Measurements from ENCODE around the gene KCNIP3. TPM values are rescaled to one million over a fixed set of nuclear protein-coding genes. Genes with fewer than 3 reads are reported as not detected.

The KCNIP3 gene
- total RNA-seq, 1 donor from 2014 or later, result 0.68 TPM

DNA sequence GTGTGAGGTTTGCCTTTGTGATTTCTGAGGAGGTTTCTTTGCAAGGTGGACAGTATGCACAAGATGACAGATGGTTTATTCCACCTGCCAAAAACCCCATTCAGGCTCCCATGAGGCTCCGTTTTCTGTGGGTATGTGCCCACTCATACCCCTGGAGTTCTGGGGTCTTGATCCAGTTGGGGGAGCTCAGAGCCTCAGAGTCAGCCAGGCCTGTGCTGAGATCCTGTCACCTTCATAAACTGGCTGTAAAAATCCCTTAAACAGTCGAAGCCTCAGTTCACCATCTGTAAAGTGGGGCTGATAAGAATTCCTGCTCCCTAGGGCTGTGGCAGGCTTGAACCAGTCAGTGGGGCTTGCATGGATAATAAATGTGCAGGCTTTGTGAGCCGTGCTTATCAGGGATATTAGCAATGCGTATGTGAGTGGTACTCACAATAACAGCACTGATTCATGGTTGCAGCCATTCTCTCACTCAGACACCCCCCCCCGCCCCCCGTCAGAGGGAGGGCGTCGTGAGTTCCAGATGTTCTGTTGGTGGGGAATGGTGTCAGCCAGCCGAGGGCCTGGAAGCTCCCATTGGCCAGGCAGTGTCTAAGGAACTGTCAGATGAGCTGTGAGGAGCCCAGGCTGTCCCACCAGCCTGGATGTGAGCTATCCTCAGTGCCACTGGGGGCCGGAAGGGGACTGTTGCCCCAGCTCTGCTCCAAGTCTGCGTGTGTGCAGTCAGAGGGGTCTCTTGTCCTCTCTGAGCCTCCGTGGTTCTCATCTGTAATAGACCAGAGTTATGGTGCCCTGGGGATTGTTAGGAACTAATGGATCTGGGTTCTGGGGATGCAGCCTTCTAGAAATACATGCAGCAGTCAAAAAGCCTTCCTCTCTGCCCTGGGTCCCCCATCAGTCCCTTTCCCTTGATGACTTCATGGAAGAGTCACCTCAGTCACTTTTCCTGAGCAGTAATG lies 51.7 kb downstream of the KCNIP3 start:
- Histone ChIP-seq H3K9me3 (ENCODE audit: insufficient read depth, low read depth, low read length) (no peaks in the 10 kb centered on the region), H3K36me3 (ENCODE audit: insufficient read depth, low read length) (no peaks in the 10 kb centered on the region), H3K79me2 (ENCODE audit: insufficient read depth, low read length) (no peaks in the 10 kb centered on the region), H3K4me3 (ENCODE audit: insufficient read depth, low read depth, low read length) (no peak overlapping the region), H2AFZ (ENCODE audit: low read depth, low read length) (no peak overlapping the region), H3K27me3 (ENCODE audit: insufficient read depth, low read length) (no peaks in the 10 kb centered on the region), H4K20me1 (ENCODE audit: insufficient read depth, low read length) (no peaks in the 10 kb centered on the region), H3K9ac (ENCODE audit: low read length) (no peak overlapping the region), H3K27ac (ENCODE audit: low read depth, low read length) (no peak overlapping the region), H3K4me2 (ENCODE audit: low read length) (no peak overlapping the region), H3K4me1 (ENCODE audit: insufficient read depth, low read length) (peaks cover 10% of the 10 kb centered on the region)
- FAIRE-seq (no peak), DNase-seq (ENCODE audit: low read depth) (peak; percentile 7)
- Mint-ChIP-seq H3K4me3 (ENCODE audit: unreplicated experiment) (no peak overlapping the region), H3K4me1 (ENCODE audit: low read depth, unreplicated experiment) (no peaks in the 10 kb centered on the region), H3K27me3 (ENCODE audit: low read depth, unreplicated experiment) (peaks cover 65% of the 10 kb centered on the region), H3K9me3 (ENCODE audit: unreplicated experiment) (no peaks in the 10 kb centered on the region), H3K36me3 (ENCODE audit: low read depth, unreplicated experiment) (no peaks in the 10 kb centered on the region), H3K27ac (ENCODE audit: unreplicated experiment) (no peak overlapping the region)
- TF ChIP-seq EZH2 (IDR thresholded peaks at IDR 0.05; ENCODE audit: insufficient read depth, low read length), result no peak
- TF ChIP-seq, protein P1, sequence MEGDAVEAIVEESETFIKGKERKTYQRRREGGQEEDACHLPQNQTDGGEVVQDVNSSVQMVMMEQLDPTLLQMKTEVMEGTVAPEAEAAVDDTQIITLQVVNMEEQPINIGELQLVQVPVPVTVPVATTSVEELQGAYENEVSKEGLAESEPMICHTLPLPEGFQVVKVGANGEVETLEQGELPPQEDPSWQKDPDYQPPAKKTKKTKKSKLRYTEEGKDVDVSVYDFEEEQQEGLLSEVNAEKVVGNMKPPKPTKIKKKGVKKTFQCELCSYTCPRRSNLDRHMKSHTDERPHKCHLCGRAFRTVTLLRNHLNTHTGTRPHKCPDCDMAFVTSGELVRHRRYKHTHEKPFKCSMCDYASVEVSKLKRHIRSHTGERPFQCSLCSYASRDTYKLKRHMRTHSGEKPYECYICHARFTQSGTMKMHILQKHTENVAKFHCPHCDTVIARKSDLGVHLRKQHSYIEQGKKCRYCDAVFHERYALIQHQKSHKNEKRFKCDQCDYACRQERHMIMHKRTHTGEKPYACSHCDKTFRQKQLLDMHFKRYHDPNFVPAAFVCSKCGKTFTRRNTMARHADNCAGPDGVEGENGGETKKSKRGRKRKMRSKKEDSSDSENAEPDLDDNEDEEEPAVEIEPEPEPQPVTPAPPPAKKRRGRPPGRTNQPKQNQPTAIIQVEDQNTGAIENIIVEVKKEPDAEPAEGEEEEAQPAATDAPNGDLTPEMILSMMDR (IDR thresholded peaks at IDR 0.05; ENCODE audit: insufficient read depth, low read depth, low read length), result no peak

DNA sequence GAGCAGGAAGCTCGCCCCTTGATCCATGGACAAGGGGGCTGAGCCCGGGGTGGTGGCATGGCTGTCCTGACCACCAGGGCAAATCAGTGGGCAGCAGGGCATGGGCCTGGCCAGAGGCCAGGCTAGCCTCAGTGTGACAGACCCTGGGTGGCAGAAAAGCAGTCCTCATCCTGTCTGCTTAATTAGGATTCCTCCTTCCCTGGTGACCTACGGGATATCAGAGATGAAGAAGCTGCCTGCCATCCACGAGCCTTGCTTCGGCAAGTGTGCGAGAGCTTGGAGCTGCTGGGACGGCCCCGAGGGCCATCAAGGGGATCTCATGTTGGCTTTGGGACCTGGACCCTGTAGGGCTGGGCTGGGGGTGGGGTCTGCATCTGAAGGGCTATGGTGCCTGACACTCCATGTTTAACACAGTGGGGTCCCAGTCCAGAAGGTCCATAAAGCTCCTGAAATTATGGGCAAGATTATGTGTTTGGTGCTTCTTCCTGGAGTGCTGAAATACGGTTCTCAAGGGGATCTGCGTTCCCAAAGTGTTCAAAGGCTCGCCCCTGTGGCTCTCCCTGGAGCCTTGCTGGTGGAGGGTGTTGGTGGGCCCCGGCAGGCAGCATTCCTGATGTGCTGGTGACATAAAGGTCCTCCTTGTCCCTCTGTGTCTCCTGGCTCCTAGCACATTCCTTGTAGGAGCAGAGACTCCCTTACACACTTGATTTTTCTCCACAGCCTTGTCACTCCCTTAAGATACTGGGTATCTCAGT lies 52.6 kb downstream of the KCNIP3 start:
- Histone ChIP-seq H3K27ac (ENCODE audit: low read depth, low read length) (no peak overlapping the region), H3K9ac (ENCODE audit: low read length) (no peak overlapping the region), H3K4me1 (ENCODE audit: insufficient read depth, low read length) (peaks cover 10% of the 10 kb centered on the region), H3K36me3 (ENCODE audit: insufficient read depth, low read length) (no peaks in the 10 kb centered on the region), H3K27me3 (ENCODE audit: insufficient read depth, low read length) (no peaks in the 10 kb centered on the region), H2AFZ (ENCODE audit: low read depth, low read length) (no peak overlapping the region), H3K79me2 (ENCODE audit: insufficient read depth, low read length) (no peaks in the 10 kb centered on the region), H3K4me2 (ENCODE audit: low read length) (no peak overlapping the region), H3K4me3 (ENCODE audit: insufficient read depth, low read depth, low read length) (no peak overlapping the region), H3K9me3 (ENCODE audit: insufficient read depth, low read depth, low read length) (no peaks in the 10 kb centered on the region), H4K20me1 (ENCODE audit: insufficient read depth, low read length) (no peaks in the 10 kb centered on the region)
- Mint-ChIP-seq H3K27me3 (ENCODE audit: low read depth, unreplicated experiment) (peaks cover 66% of the 10 kb centered on the region), H3K4me1 (ENCODE audit: low read depth, unreplicated experiment) (no peaks in the 10 kb centered on the region), H3K4me3 (ENCODE audit: unreplicated experiment) (no peak overlapping the region), H3K9me3 (ENCODE audit: unreplicated experiment) (no peaks in the 10 kb centered on the region), H3K36me3 (ENCODE audit: low read depth, unreplicated experiment) (no peaks in the 10 kb centered on the region), H3K27ac (ENCODE audit: unreplicated experiment) (no peak overlapping the region)
- FAIRE-seq, result no peak
- TF ChIP-seq EZH2 (IDR thresholded peaks at IDR 0.05; ENCODE audit: insufficient read depth, low read length), result no peak
- TF ChIP-seq, protein P1 (IDR thresholded peaks at IDR 0.05; ENCODE audit: insufficient read depth, low read depth, low read length), result no peak
- DNase-seq (ENCODE audit: low read depth), result no peak

All from astrocyte (in vitro differentiated cells and primary cell).